ENCODE data around the gene ELMO3.

ELMO3 gene

DNA sequence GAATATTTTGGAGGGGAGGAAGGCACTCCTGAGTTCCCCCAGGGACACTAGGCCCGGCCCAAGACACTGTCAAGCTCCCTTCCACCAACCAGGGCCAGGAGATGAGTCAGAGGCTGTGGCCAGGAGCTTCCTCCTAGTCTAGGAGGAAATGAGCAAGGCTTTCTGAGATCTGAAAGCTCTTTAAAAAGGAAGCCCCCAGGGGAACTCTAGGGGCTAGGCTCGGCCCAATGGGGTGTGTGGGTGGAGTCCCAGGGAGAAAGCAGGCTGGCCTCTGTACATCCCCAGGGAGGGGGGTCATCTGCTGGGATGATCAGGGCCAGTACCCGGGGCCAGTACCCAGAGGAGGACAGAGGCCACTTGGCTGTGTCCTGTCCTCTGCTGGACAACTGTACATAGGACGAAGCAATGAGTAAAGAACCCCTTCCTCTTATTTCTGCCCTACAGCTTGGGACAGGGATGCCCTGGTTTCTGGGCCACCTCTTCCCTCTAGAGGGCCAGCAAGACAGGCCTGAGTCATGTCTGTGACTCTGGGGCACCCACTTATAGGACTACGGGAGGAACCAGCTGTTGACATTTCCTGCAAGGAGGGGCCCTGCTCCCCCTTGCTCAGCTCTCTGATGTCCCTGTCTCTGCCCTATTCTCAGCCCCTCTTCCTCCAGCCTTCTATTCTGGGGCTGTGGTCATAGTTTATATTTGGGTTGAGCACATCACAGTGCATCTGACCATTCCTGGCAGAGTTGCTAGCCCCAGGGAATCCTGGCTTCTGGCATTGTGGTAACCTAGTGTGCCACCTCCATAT lies 45.7 kb downstream of the ELMO3 start:
- DNase-seq = peak; percentile 91

DNA sequence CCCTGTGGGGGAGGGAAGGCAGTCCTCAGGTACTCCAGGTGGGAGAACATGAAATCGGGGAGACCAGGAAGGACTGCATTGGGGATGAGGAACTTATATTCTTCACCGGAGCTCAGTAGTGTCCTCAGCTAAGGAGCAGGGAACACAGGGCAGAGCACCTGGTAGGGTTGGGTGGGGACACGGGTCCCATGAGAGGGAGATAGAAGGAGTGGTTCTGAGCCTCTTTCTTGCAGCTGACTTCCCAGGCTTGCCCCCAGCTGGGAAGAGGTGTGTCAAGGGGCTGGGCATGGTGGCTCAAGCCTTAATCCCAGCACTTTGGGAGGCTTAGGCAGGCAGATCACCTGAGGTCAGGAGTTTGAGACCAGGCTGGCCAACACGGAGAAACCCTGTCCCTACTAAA lies 46.3 kb downstream of the ELMO3 start:
- DNase-seq = no peak

DNA sequence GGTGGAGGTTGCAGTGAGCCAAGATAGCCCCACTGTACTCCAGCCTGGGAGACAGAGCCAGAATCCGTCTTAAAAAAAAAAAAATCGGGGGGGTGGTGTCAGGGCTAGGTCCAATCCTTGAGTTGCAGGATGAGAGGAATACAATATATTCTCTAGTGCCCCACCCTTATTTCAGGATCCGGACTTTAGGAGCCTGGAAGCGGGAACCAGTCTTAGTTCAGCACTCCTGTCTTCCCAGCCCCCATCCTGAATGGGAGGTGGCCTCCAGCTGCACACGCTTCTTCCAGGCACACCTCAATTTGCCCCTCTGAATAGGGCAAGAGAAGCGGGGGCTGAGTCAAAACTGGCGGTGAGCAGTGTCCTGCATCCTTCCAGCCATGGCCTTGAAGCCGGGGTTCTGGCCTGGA lies 46.7 kb downstream of the ELMO3 start:
- DNase-seq = no peak

DNA sequence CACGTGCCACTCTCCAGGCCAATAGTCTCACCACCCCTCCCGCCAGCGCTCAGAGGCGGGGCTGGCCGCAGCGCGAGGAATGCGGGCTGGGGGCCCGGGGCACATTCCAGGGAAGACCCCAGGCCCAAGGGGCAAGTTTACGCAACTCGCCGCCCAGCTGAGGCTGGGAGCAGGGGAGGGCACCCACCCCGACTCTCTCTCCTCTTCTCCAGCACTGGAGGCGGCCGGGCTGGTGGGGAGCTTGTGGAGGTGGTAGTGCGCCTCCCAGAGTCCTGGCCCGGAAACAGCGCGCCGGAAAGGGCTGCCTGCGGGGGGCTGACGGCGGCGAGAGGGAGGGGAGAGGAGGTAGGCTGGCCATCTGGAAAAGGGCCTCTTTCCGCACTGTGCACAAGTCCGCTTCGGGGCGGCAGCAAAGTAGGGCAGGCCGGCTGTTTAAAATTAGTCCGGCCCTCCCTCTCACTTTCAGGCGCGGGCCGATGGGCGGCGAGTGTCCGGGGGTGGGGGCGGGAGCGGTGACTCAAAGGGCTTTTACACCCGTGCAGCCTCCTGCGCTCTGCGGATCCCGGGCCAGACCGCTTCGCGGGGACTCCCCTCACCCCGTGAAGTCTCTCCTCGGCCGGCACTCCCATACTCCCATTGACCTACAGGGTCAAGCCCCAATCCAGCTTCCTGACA lies 47.3 kb downstream of the ELMO3 start:
- peak; percentile 76 for DNase-seq

DNA sequence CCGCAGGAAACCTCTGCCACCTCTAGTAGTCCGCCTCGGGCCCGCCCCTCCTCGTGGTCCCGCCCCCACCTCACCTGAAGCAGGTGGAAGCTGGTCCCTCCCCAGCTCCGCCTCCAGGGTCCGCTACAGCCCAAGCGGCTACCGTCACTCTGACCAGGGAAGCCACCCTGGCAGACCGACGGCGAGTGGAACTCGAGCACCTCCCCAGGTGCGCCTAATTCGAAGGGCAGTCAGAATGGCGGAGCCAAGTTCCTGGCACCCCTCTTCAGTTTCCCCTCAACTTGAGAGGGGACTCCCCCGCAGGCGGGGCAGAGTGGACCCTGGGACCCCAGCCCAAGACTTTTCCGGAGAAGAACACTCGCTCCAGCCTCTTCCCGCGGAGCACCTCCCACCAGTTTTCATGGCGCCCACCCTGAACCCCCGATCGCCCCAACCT lies 47.8 kb downstream of the ELMO3 start:
- DNase-seq = no peak

DNA sequence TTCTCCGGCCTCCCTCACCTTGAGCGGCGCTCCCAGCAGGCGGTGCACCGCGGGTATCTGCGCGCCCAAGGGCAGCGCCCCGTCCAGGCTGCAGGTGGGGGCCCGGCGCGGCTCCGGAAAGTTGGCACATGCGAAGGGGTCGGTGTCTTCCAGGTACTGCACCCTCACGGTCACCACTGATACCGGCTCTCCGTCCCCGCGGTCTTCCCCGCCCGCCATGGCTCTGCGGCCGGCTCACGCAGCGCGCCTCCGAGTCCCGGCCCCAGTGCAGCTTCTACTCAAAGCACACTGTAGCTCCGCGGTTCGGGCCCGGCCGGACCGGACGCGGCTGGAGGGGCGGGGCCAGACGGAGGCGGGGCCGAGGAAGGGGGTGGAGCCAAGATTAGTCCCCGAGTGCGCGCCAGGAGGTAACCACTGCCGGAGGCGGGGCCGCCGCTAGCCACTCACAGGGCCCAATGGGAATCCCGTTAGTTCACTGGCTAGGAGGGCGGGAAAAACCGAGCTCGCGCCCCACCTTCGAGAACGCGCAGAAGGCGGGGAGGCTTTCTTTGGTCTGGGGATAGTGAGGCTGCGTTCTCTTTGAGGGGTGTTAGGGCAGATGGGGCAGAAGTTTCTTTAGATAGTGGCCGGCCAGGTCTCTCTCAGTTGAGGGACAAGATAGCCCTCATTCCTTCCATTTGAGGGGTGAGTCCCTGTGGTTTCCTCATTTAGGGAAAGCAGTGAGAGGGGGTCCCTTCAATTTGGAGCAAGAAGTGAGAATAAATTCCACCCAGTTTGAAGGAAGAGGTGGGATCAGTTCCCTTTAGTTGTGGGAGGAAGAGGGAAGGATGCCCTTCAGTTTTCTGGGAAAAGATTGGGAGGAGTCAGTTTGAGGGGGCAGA lies 48.5 kb downstream of the ELMO3 start, which contains the start of gene FHOD1:
Gene FHOD1 (minus strand): TSS at position 290 of the 881 bp plus-strand sequence. CDS start 71 bp downstream, at position 219.
- DNase-seq = peak; percentile 94

DNA sequence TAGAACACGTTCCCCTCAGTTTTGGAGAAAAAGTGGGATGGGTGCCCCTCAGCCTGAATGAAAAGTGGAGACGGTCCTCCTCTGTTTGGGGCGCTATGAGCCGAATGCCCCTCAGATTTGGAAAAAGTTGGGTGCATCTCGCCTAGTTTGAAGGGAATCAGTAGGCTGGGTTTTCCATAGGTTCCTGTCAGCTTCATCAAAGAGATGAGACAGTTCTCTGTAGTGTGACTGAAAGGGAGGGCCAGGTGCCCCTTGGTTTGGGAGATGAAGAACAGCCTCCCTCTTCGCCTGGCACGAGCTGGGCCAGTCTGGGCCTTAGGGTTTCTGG lies 49.1 kb downstream of the ELMO3 start:
- no peak for DNase-seq

DNA sequence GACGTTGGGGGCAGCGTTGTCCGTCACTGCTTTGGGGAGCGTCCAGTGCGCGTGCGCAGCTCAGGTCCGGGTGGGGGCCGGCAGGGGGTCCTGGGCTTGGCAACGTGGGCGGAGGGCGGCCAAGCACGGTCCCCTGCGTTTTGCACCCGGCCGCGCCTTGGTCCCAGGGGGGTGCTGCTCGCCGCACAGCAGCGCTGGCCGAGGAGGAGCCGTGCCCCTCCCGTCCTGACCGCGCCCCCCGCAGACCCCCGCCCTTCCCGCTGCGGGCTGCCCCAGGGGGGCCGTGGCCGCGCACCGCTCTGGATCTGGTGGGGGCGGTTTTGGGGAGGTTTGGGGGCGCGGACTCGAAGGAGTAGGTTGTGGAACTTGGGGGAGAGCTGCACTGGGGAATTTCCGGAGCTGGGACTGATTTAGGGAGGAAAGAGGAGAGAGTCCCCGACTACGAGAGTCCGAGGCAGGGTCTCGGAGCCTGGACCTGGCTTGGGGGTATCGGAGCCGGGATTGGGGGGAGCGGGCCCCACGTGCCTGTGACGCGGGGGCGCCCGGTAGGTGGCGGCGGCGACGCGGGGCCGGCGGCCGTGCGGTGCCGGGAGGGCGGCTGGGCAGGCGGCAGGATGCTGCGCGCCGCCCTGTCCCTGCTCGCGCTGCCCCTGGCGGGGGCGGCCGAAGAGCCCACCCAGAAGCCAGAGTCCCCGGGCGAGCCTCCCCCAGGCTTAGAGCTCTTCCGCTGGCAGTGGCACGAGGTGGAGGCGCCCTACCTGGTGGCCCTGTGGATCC lies 49.7 kb downstream of the ELMO3 start, which contains the start of gene SLC9A5:
Gene SLC9A5 (plus strand): TSS at position 579 of the 777 bp plus-strand sequence. CDS start 36 bp downstream, at position 615.
- DNase-seq = peak; percentile 68

DNA sequence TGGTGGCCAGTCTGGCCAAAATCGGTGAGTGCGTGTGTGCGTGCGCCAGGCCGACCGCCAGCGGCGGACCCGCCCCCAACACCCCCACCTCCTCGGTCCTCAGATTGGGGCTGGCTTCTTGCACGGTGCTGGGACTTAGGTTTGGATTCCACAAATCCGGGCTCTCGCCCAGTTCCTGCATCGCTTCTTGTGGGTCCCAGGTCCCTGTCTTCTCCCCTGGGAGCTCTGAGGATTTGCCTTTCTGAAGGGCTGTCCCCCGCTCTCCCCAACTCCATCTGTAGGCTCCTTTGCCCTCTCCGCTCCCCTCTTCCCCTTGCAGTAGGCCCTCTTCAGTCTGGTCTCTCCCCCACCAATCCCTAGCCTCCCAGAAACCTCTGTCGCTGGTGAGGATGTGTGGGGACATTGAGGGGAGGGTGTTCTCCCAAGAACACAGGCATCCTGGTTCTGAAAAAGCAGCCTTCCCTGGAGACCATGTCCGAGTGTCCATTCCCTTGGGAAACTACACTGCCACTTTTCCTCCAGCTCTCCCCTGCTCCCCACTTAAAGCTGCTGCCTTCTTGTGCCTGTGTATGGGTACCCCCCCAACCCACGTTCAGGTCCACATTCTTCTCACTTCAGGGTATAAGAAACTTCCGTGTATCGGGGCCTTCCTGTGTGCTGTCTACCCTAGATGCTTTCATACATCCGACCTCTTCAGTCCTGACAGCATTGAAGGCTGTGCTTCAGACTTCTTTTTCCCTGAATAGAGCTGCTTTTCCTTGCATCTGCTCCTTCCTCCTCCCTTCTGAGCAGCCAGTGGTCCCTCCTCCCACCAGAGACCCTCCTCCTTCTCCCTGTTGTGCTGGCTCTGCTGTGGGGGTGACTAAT lies 50.5 kb downstream of the ELMO3 start:
- DNase-seq = no peak

DNA sequence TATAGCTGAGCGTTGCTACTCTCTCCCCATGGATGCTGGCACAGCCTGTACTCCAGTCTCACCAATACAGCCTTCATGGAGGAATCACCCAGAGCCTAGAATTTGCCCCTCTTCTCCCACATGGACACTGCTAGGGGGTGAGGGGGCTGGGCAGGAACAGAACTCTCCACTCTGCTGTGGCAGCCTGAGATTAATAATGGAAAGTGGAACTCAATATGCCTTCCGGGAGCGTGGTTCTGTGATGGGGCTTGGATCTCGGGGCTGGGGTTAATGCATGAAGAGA lies 51.1 kb downstream of the ELMO3 start:
- DNase-seq = no peak

DNA sequence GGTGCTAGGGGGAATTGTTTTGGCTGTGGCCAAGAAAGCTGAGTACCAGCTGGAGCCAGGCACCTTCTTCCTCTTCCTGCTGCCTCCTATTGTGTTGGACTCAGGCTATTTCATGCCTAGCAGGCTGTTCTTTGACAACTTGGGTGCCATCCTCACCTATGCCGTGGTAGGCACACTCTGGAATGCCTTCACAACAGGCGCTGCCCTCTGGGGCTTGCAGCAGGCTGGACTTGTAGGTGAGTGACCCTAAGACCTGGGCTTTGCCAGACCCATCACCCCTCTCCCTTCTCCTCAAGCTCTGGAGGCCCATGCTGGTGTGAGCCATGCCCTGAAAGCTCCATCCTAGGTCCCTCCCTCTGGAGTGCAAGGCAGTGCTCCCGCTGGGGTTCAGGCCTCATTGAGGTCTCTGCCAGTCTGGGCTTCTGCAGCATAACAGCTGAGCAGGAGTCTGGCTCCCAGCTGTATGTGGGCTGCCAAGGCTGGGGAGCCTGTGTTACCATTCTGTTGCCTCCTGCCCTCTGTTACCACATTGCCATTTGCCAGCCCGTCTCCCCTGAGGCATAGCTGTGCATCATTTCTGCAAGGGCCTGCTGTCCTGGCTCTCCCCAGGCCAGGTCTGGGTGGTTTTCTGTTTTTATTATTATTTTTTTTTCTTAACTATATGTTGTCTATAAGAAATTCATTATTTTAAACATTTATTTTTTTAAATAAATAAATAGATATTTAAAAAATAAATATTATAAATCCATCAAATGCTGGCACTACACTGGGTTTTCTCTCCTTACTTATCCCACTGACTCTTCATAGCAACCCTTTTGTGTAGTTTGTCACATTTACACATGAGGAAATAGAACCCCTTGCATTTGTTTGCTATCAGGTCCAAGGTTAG lies 53.9 kb downstream of the ELMO3 start:
- no peak for DNase-seq

All from 8988T (cell line).